ENCODE data around the gene ADD2.

ADD2 gene

GRCh38 chr2:70708376-70709199 lies 59.4 kb downstream of the ADD2 start:
- DNase-seq (ENCODE audit: extremely low read depth, low read depth) = no peak
- TF ChIP-seq CTCF (IDR thresholded peaks at IDR 0.05; ENCODE audit: low read depth, low read length) = no peak

- DNase-seq (ENCODE audit: extremely low read depth, low read depth) = no peak
- TF ChIP-seq CTCF (IDR thresholded peaks at IDR 0.05; ENCODE audit: low read depth, low read length) = no peak
These were observed 60.3 kb downstream of the ADD2 start for GRCh38 chr2:70707706-70708105.

GRCh38 chr2:70706026-70706795 lies 61.8 kb downstream of the ADD2 start:
- DNase-seq (ENCODE audit: extremely low read depth, low read depth) = no peak
- TF ChIP-seq CTCF (IDR thresholded peaks at IDR 0.05; ENCODE audit: low read depth, low read length) = no peak

GRCh38 chr2:70705160-70705850 lies 62.7 kb downstream of the ADD2 start:
- no peak for TF ChIP-seq CTCF (IDR thresholded peaks at IDR 0.05; ENCODE audit: low read depth, low read length)
- no peak for DNase-seq (ENCODE audit: extremely low read depth, low read depth)

- TF ChIP-seq CTCF (IDR thresholded peaks at IDR 0.05; ENCODE audit: low read depth, low read length) = no peak
- DNase-seq (ENCODE audit: extremely low read depth, low read depth) = no peak
These were observed 64.0 kb downstream of the ADD2 start for GRCh38 chr2:70703900-70704549.

- no peak for TF ChIP-seq CTCF (IDR thresholded peaks at IDR 0.05; ENCODE audit: low read depth, low read length)
- DNase-seq (ENCODE audit: extremely low read depth, low read depth) = no peak
These were observed 65.1 kb downstream of the ADD2 start for GRCh38 chr2:70702711-70703395.
